HG02852 (cell line): Measurements from ENCODE around the gene TPM1.
"Not testable (repeated sequence)": the region's sequence is repeated elsewhere in the genome, so short reads cannot be mapped to it uniquely, and the experiment has no call there.

ENCODE experiments used
- ATAC-seq: cut with Tn5 transposase; IDR thresholded peaks from one replicate; pipeline ENCODE4 v1.9.1; 2021; ENCODE audit warnings: mild to moderate bottlenecking, moderate library complexity; ENCODE audit not compliant: unreplicated experiment

The TPM1 gene

GRCh38 chr15:63090887-63091286 is 48.3 kb downstream of the TPM1 start:
- no peak for ATAC-seq

GRCh38 chr15:63091679-63092446 is 49.3 kb downstream of the TPM1 start:
- no peak for ATAC-seq

GRCh38 chr15:63093486-63094205 is 51.1 kb downstream of the TPM1 start:
- no peak for ATAC-seq

GRCh38 chr15:63094495-63094931 is 52.0 kb downstream of the TPM1 start:
- no peak for ATAC-seq

- ATAC-seq, result no peak
These were observed 53.6 kb downstream of the TPM1 start for GRCh38 chr15:63096178-63096577.

GRCh38 chr15:63098901-63099300 is 56.4 kb downstream of the TPM1 start:
- ATAC-seq, result not testable (repeated sequence)

- not testable (repeated sequence) for ATAC-seq
These were observed 57.0 kb downstream of the TPM1 start for GRCh38 chr15:63099581-63099980.

GRCh38 chr15:63103416-63103815 is 60.9 kb downstream of the TPM1 start:
- no peak for ATAC-seq

GRCh38 chr15:63104727-63105126 is 62.2 kb downstream of the TPM1 start:
- ATAC-seq, result no peak

GRCh38 chr15:63105354-63105753 is 62.8 kb downstream of the TPM1 start:
- ATAC-seq, result not testable (repeated sequence)

GRCh38 chr15:63107895-63108546 is 65.5 kb downstream of the TPM1 start:
- no peak for ATAC-seq

GRCh38 chr15:63109498-63109897 is 67.0 kb downstream of the TPM1 start:
- no peak for ATAC-seq

- no peak for ATAC-seq
These were observed 67.4 kb downstream of the TPM1 start for GRCh38 chr15:63109920-63110319.

- ATAC-seq, result no peak
These were observed 68.0 kb downstream of the TPM1 start for GRCh38 chr15:63110428-63111026.

- ATAC-seq, result no peak
These were observed 68.9 kb downstream of the TPM1 start for GRCh38 chr15:63111481-63111880.

GRCh38 chr15:63112871-63113270 is 70.3 kb downstream of the TPM1 start:
- ATAC-seq, result no peak

- ATAC-seq, result no peak
These were observed 71.9 kb downstream of the TPM1 start for GRCh38 chr15:63114465-63114864.
